Mammary epithelial cell (primary cell): ENCODE results near the gene MSI2.

Experiments used
- EZH2 ChIP-seq: IDR thresholded peaks from 2 replicates; pipeline ENCODE4 v1.6.1; 2012; ENCODE audit warnings: low read length, inconsistent platforms, borderline replicate concordance
- TF ChIP-seq, protein P1 (sequence below), 2 donors: IDR thresholded peaks in 1 of 2; conservative IDR thresholded peaks in 1 of 2; 2 replicates each; pipeline ENCODE4 v1.5.1; 2011 to 2012; ENCODE audit warnings: inconsistent platforms in 2 of 2, low read length in 2 of 2, mild to moderate bottlenecking in 2 of 2, control low read depth in 1 of 2, low read depth in 1 of 2; ENCODE audit not compliant: insufficient read depth in 1 of 2; ENCODE audit errors: extremely low read depth in 1 of 2

- TF ChIP-seq, protein P1, sequence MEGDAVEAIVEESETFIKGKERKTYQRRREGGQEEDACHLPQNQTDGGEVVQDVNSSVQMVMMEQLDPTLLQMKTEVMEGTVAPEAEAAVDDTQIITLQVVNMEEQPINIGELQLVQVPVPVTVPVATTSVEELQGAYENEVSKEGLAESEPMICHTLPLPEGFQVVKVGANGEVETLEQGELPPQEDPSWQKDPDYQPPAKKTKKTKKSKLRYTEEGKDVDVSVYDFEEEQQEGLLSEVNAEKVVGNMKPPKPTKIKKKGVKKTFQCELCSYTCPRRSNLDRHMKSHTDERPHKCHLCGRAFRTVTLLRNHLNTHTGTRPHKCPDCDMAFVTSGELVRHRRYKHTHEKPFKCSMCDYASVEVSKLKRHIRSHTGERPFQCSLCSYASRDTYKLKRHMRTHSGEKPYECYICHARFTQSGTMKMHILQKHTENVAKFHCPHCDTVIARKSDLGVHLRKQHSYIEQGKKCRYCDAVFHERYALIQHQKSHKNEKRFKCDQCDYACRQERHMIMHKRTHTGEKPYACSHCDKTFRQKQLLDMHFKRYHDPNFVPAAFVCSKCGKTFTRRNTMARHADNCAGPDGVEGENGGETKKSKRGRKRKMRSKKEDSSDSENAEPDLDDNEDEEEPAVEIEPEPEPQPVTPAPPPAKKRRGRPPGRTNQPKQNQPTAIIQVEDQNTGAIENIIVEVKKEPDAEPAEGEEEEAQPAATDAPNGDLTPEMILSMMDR (conservative IDR thresholded peaks at IDR 0.05 in 1 of 2, IDR thresholded peaks at IDR 0.05 in 1 of 2; ENCODE audit: extremely low read depth in 1 of 2, insufficient read depth in 1 of 2, low read depth in 1 of 2, low read length in 2 of 2): no peak
- no peak for TF ChIP-seq EZH2
Observed at GRCh38 chr17:57519800-57520199, 263.5 kb downstream of the MSI2 start.
